ENCODE results near the gene CEP162.
"Not testable (repeated sequence)": the region's sequence is repeated elsewhere in the genome, so short reads cannot be mapped to it uniquely, and the experiment has no call there.

CEP162 gene

DNA sequence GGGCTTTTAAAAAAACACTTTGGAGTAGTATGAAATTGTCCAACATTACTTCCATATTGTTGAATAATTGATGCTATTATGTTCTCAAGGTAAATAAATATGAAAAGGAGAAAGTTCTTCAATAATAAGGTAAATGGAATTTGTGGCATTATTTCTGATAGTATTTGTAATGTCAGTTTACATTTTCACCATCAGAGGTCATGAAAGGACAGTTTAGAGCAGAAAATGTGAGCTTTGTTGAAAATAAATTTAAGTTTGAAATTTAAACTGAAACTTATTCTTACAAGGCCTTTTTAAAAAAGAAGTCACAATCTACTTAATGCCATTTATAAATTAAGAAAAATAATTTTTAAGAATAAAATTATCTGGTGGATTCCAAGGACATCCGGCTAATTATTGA, 15.8 kb upstream of the CEP162 start:
- no peak for DNase-seq (ENCODE audit: low read depth, low spot score)
- H3K27ac ChIP-seq = no peak overlapping the region

DNA sequence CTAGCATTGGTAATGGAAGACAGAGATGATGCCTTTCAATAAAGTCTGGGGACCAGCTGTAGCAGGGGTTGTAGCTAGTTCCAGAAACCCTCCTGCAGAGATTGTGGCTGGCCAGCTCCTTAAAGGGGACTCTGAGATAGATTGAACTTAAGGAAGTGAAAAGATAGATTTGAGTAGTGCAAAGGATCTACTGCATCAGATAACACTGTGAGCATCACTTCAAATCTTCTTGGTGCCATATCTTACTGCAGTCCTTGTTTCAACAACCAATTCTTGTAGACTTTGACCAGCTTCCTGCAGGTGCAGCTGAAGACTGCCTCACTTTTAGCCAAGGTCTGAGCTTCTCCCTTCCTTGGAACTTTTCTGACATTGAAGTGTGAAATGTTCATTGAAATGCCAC, 14.8 kb upstream of the CEP162 start:
- H3K27ac ChIP-seq = no peak overlapping the region
- no peak for DNase-seq (ENCODE audit: low read depth, low spot score)

DNA sequence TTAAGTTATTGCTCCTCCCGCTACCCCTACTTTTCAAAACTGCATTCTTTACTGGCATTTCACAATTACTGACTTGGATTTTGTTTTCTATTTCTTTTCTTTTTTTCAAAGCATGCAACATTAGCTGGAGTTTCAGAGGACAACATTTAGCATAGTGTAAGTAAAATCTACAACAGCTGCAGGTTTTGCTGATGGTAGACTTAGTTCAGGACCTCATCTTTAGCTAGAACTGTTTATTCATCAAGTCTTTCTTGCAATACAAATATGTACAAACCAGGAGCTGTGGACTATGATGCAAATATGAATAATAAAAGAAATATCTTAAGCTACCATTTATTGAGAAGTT, 728 bp upstream of the CEP162 start:
- no peak overlapping the region for H3K27ac ChIP-seq
- no peak for DNase-seq (ENCODE audit: low read depth, low spot score)

DNA sequence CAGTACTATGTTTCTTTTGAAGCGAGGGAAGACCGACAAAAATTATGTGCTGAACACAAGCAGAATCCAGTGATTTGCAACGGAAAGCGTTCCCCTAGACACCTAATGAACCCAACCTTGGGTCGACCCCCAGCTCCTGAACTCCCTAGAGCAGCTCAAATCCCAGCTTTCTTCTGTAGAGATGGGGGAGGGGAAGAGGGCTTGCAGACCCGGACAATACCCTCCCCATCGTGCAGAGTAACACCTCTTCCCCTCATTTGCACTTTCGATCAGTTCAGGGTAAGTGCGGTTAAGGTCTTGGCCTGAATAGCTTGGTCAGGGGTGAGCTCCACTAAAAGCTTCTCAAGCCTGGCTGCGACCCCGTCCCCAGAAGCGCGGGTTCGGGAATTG, 404 bp downstream of the CEP162 start:
- no peak overlapping the region for H3K27ac ChIP-seq
- DNase-seq (ENCODE audit: low read depth, low spot score) = no peak

DNA sequence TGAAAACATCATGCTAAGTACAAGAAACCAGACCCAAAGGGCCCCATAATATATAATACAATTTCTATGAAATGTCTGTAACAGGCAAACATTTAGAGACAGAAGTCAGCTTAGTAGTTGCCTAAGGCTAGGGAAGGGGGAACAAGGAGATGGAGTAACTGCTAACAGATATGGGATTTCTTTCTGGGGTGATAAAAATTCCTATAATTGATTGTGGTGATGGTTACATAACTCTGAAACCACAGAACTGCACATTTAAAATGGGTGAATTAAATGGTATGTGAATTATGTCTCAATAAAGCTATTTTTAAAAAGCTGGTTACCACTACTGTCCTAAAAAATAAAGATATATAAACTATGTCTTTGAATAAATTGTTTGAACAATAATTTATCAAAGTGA, 3.2 kb downstream of the CEP162 start:
- no peak overlapping the region for H3K27ac ChIP-seq
- DNase-seq (ENCODE audit: low read depth, low spot score) = no peak

DNA sequence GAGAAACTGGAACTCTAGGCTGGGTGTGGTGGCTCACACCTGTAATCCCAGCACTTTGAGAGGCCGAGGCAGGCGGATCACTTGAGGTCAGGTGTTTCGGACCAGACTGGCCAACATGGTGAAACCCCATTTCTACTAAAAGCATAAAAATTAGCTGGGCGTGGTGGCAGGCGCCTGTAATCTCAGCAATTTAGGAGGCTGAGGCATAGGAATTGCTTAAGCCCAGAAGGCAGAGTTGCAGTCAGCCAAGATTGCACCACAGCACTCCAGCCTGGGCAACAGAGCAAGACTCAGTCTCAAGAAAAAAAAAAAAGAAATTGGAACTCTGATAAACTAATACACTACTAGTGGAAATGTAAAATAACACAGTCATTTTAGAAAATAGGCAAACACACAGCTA, 3.8 kb downstream of the CEP162 start:
- not testable (repeated sequence) for H3K27ac ChIP-seq; DNase-seq (ENCODE audit: low read depth, low spot score)

DNA sequence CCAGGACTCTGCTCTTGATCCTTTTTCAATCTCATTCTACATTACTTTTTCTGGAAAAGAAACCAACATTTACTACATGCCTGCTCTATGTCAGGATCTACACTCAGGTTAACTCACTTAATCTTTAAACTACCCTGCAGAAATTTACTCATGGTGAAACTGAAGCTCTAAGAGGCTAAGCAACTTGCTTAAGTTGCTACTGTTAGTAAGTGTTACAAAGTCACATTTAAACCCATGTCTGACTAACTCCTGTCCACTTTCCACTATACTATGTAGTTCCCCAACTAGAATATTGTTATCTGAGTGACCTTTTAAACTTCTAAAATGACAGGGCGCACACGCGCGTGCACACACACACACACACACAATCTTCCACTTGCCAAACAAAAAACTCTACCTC, 5.0 kb downstream of the CEP162 start:
- H3K27ac ChIP-seq = no peak overlapping the region
- no peak for DNase-seq (ENCODE audit: low read depth, low spot score)

DNA sequence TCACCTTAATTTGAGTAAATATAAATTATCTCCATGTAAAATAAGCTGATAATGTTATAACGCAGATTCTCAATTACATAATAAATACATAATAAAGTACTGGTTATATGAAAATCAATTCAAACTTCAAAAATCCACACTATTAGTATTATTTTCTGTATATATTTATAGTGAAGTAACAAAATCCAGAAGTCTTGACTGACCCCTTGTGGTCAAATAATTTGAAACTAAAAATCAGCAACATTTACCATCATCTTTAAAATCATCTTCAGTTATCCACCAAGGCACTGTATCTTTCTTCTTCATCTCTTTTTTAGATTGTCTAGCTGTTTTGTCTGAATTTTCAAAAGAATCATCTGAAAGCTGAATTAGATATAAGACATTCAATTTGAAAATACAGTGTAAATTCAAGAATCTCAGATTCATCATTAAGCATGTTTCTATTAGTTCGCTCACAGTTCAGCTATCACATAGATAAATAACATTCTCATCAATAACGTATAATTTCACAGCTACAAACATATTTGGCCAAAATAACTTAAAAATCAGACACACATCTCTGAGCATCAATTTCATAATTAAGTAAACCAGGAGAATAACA, 6.5 kb downstream of the CEP162 start:
- H3K27ac ChIP-seq = no peak overlapping the region
- no peak for DNase-seq (ENCODE audit: low read depth, low spot score)

DNA sequence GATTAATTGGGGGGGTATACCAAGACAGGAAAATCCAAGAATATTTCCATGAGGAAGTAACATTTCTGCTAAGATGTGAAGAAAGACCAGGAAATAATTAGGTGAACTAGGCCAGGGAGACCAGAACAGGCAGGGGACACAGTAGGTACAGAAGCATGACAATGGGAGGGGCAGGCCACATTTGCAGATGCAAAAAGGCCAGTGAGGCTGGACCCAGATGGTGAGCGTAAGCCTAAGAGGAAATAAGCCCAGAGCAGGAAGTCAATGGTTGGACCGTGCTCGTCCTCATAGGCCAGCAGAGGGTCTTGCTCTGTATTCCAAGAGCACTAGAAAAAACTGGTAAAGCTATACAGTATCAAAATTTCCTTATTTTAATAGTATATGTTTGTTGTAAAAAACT, 9.4 kb downstream of the CEP162 start:
- no peak for DNase-seq (ENCODE audit: low read depth, low spot score)

DNA sequence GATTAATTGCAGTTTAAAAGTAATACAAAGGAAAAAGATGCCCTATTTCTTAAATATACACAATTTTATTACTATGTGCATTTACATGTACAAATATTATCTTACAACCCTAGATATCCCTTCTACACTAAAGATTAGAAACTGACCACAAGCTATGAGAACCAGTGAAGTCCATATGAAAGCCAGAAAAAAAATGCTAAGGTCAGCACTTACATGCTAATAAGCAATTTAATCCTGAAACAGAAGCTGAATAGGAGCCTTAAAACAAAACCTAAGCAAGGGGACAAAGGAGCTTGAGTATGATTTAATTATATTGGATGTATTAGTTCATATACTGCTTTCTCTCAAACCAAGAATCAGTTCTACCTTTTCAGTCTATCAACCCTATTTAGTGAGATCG, 14.2 kb downstream of the CEP162 start:
- DNase-seq (ENCODE audit: low read depth, low spot score) = no peak
- H3K27ac ChIP-seq = no peak overlapping the region

More for the DNA sequence above, 9.4 kb downstream of the CEP162 start:
- no peak overlapping the region for H3K27ac ChIP-seq

DNA sequence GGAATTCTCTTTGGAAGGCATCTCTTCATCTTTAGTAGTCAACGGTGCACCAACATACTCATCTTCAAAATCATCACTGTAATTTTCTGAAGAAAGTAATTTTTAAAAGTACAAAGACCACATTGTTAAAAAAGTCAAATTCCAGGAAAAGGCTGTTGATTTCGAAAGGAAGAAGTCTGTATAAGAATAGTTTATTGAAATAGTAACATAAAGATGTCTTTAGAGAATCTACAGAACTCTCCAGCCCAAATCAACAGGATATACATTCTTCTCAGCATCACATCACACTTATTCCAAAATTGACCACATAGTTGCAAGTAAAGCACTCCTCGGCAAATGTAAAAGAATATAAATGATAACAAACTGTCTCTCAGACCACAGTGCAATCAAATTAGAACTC, 23.4 kb downstream of the CEP162 start:
- no peak overlapping the region for H3K27ac ChIP-seq

DNA sequence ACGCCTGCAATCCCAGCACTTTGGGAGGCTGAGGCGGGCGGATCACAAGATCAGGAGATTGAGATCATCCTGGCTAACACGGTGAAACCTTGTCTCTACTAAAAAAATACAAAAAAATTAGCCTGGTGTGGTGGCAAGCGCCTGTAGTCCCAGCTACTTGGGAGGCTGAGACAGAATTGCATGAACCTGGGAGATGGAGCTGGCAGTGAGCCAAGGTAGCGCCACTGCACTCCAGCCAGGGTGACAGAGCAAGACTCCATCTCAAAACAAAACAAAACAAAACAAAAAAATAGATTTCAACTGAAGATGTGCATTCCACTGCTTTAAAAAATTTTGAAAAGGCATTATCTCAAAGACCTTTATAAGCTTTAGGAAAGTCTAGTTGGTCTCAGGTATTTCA, 27.5 kb downstream of the CEP162 start:
- not testable (repeated sequence) for H3K27ac ChIP-seq

More for the DNA sequence above, 23.4 kb downstream of the CEP162 start:
- no peak for DNase-seq (ENCODE audit: low read depth, low spot score)

DNA sequence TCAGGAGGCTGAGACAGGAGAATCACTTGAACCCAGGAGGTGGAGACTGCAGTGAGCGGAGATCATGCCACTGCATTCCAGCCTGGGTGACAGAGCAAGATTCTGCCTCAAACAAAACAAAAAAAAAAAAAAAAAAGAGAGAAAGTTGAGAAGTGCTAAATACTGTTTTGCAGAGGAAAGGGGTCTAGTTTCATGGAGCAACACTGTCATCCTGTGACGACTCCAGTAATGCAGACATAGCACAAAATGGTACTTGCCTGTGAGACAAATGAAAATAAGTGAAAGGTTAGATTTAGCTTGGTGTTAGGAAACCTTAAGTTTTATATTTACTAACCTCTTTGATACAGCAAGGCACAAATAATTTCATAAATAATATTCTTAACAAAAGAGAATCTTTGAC, 29.7 kb downstream of the CEP162 start:
- H3K27ac ChIP-seq = no peak overlapping the region
- no peak for DNase-seq (ENCODE audit: low read depth, low spot score)

More for the DNA sequence above, 27.5 kb downstream of the CEP162 start:
- DNase-seq (ENCODE audit: low read depth, low spot score) = not testable (repeated sequence)

DNA sequence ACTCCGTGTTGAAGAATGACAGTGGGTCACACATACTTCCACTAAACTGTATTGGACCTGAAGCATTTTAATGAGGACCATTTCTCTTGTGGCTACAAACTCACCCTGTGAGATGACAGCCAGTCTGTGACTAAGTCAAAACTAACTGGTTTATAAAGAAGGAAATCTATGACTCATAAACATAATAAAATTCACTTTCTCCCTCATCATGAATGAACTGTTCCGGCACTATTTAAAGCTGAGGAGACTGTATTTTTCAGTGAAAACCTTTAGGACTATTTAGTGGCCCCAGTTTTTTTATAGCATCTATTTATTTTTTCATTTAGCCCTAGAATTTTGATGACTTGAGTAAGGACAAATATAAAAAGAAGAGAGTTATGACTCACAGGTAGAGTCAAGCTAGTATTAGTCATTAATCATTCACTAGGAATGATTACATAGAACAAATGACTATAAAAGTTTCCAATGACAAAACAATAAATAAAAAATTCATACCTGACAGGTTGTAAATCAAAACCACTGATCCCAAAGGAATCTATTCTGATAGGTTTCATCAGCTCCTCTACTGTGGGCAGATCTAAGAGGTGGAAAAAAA, 34.2 kb downstream of the CEP162 start:
- peak overlapping the region; percentile 30 for H3K27ac ChIP-seq
- DNase-seq (ENCODE audit: low read depth, low spot score) = peak; percentile 49

DNA sequence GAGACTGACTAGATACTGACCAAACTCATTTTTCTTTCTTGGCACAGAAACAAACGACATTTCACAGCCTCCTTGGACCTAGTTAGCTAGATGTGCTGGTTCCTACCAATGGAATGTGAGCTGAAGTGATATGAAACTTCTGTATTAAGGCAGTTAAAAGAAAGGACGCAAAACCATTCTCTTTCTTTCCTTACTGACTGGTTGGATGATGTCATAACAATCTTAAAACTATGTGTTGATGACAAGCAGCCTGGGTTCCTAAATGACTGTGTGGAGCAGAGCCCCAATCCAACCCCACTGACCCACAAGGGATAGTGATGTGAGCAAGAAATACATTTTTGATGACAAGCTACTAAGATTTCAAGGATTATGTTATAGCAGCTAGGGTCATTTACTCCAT, 35.6 kb downstream of the CEP162 start:
- DNase-seq (ENCODE audit: low read depth, low spot score) = no peak
- no peak overlapping the region for H3K27ac ChIP-seq

DNA sequence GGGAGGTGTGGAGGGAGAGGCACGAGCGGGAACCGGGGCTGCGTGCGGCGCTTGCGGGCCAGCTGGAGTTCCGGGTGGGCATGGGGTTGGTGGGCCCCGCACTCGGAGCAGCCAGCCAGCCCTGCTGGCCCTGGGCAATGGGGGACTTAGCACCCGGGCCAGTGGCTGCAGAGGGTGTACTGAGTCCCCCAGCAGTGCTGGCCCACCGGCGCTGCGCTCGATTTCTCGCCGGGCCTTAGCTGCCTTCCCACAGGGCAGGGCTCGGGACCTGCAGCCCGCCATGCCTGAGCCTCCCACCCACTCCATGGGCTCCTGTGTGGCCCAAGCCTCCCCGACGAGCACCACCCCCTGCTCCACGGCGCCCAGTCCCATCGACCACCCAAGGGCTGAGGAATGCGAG, 38.1 kb downstream of the CEP162 start:
- not testable (repeated sequence) for H3K27ac ChIP-seq

DNA sequence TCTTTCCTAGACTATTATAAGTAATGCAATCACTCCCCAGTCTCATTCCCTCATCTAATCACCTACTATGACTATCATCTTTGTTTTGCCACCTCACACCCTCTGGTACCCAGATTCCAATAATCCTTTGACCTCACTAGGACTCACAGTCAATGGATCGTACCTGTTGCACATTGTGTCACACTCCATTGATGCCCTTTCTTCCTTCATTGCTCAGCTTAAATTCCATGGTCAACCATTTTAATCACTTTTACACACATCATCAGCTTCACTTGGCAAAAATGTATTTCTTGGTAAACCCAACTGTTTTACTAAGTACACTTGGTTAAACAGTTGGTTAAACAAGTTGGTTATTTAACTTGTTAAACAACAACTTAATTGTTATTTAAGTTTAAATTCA, 44.0 kb downstream of the CEP162 start:
- no peak for DNase-seq (ENCODE audit: low read depth, low spot score)

More for the DNA sequence above, 38.1 kb downstream of the CEP162 start:
- DNase-seq (ENCODE audit: low read depth, low spot score) = not testable (repeated sequence)

DNA sequence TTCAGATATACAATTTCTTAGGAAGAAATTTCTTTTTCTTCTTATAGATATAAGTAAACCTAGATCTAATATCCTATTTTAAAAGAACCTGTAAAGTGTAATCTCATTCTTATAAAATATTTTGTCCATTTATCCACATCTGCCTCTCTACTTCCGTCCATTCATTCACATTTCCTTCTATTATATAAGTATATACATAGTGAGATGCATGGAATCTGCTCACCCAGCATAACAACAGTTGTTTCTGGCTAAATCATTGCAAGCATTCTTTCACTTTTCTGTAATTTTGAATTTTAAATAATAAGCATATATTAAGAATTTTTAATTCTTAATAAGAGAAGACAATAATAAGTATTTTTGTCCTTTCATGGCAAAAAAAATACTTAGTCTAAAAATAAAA, 45.4 kb downstream of the CEP162 start:
- DNase-seq (ENCODE audit: low read depth, low spot score) = no peak

More for the DNA sequence above, 44.0 kb downstream of the CEP162 start:
- H3K27ac ChIP-seq = no peak overlapping the region

DNA sequence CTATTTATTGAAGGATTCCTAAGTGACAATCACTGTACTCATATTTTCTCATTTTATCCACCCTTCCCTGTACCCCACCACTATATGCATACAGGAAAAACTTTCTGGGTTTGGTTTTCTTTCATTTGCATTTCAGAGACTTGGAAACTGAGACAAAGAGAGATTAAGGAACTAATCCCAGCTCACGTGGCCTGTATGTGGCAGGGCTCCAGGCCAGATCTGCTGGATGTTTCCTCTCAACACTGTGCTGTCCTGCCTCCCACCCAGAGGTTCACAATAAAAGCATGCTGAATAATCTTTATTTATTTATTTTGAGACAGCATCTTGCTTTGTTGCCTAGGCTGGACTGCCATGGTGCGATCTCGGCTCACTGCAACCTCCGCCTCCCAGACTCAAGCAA, 50.2 kb downstream of the CEP162 start:
- no peak overlapping the region for H3K27ac ChIP-seq

More for the DNA sequence above, 45.4 kb downstream of the CEP162 start:
- H3K27ac ChIP-seq = no peak overlapping the region

DNA sequence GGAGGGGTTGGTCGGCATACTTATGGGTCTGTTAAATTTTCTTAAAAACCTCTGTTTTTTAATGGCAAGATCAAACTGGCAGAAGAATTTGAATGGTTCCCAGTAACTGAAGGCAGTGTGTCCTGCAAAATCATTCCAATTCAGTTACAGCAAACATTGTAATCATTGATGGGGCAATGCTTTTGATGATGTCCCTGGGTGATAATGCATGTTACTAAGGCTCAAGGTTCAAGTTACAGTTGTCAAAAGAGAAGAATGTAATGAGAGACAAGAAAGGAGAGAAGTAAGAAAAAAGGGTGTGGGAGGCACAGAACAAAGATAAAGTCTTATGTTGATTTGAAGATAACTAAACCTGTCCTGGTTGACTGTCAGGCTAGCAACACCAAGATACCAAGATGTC, 54.9 kb downstream of the CEP162 start:
- no peak overlapping the region for H3K27ac ChIP-seq
- DNase-seq (ENCODE audit: low read depth, low spot score) = no peak

More for the DNA sequence above, 50.2 kb downstream of the CEP162 start:
- no peak for DNase-seq (ENCODE audit: low read depth, low spot score)

DNA sequence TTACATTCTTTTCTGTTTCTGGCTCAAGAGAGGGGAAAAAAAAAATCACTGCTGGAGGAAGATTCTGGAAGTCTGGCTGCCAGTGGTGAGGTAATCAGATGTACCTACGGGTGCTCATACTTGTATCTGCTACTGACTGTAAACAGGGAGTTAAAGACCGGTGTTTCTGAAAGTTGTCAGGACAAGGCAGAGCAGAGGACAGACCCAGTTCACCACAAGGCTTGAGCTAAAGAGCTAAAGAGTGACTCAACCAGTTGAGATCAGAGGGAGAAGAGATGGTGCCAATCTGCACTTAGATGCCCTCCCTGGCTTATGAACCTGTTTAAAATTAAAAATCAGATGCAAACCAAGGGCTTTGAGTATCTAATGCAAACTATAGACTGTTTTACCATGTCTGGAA, 55.4 kb downstream of the CEP162 start:
- no peak overlapping the region for H3K27ac ChIP-seq

DNA sequence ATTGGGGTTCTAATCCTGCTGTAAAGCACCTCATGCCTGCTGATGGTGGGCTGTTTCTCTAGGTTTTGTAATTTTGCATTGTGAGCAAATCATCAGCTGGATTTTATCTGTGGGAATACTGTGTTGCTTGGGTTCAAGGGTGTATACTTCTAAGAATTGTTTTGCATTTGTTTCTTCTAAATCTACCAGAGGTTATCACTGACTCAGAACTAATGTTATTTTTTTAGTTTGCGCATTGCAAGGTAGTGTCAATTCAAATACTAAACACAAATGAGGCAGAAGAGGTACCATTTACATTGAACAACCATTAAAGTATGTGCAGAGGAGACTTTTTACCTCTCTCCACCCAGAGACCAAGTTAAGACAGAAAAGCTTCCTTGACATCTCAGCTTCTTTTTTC, 60.0 kb downstream of the CEP162 start:
- H3K27ac ChIP-seq = no peak overlapping the region
- DNase-seq (ENCODE audit: low read depth, low spot score) = no peak

More for the DNA sequence above, 55.4 kb downstream of the CEP162 start:
- no peak for DNase-seq (ENCODE audit: low read depth, low spot score)
